NCI-H2171 treated with DMSO at 0.1 percent for 48 hours (cell line): ENCODE data around the gene DENND1A.
"Not testable (repeated sequence)": the region's sequence is repeated elsewhere in the genome, so short reads cannot be mapped to it uniquely, and the experiment has no call there.

ENCODE experiments used
- DNase-seq: peaks from one replicate; lab custom pipeline; 2025; lab: John Stamatoyannopoulos, UW

Gene DENND1A

GRCh38 chr9:123457583-123457982, 472.3 kb downstream of the DENND1A start:
- DNase-seq = no peak

- no peak for DNase-seq
Measured at GRCh38 chr9:123456011-123456410, 473.9 kb downstream of the DENND1A start.

- DNase-seq = no peak
Measured at GRCh38 chr9:123455187-123455586, 474.7 kb downstream of the DENND1A start.

GRCh38 chr9:123454361-123454760, 475.6 kb downstream of the DENND1A start:
- no peak for DNase-seq

- no peak for DNase-seq
Measured at GRCh38 chr9:123453831-123454321, 476.1 kb downstream of the DENND1A start.

GRCh38 chr9:123453076-123453667, 476.8 kb downstream of the DENND1A start:
- DNase-seq = no peak

GRCh38 chr9:123450996-123451395, 478.9 kb downstream of the DENND1A start:
- no peak for DNase-seq

GRCh38 chr9:123450098-123450770, 479.7 kb downstream of the DENND1A start:
- DNase-seq = no peak

- no peak for DNase-seq
Measured at GRCh38 chr9:123447934-123448646, 481.8 kb downstream of the DENND1A start.

- no peak for DNase-seq
Measured at GRCh38 chr9:123445981-123446610, 483.8 kb downstream of the DENND1A start.

GRCh38 chr9:123445116-123445515, 484.8 kb downstream of the DENND1A start:
- DNase-seq = no peak

GRCh38 chr9:123441769-123442168, 488.2 kb downstream of the DENND1A start:
- no peak for DNase-seq

GRCh38 chr9:123440256-123440655, 489.7 kb downstream of the DENND1A start:
- no peak for DNase-seq

GRCh38 chr9:123438821-123439220, 491.1 kb downstream of the DENND1A start:
- no peak for DNase-seq

GRCh38 chr9:123438321-123438720, 491.6 kb downstream of the DENND1A start:
- DNase-seq = no peak

GRCh38 chr9:123437201-123437600, 492.7 kb downstream of the DENND1A start:
- DNase-seq = no peak

- no peak for DNase-seq
Measured at GRCh38 chr9:123435471-123435870, 494.5 kb downstream of the DENND1A start.

- no peak for DNase-seq
Measured at GRCh38 chr9:123434619-123435240, 495.2 kb downstream of the DENND1A start.

- no peak for DNase-seq
Measured at GRCh38 chr9:123432331-123433236, 497.3 kb downstream of the DENND1A start.

GRCh38 chr9:123431581-123431980, 498.3 kb downstream of the DENND1A start:
- DNase-seq = no peak

GRCh38 chr9:123428450-123428849, 501.5 kb downstream of the DENND1A start:
- not testable (repeated sequence) for DNase-seq
